ENCODE data around the gene TAL2. TPM values are rescaled to one million over a fixed set of nuclear protein-coding genes. Genes with fewer than 3 reads are reported as not detected.
"Not testable (repeated sequence)": the region's sequence is repeated elsewhere in the genome, so short reads cannot be mapped to it uniquely, and the experiment has no call there.

Gene TAL2
- total and polyA plus RNA-seq, 8 donors: 0.38 to 0.47 TPM; not detected in 6

- intact Hi-C loops (cut with DNase I): no loop called here
- Histone ChIP-seq H3K9me3 (no peaks in the 10 kb centered on the region), H3K36me3 (no peaks in the 10 kb centered on the region), H3K4me3 (no peak overlapping the region), H3K27ac (no peak overlapping the region), H3K4me1 (no peaks in the 10 kb centered on the region), H3K27me3 (no peaks in the 10 kb centered on the region)
- 0 to 100% methylated on average over 1 of the region's 1 CpG for WGBS, 2 donors
- FAIRE-seq: no peak
- no peak for ATAC-seq
- no peak for DNase-seq
- TF ChIP-seq, protein P1, sequence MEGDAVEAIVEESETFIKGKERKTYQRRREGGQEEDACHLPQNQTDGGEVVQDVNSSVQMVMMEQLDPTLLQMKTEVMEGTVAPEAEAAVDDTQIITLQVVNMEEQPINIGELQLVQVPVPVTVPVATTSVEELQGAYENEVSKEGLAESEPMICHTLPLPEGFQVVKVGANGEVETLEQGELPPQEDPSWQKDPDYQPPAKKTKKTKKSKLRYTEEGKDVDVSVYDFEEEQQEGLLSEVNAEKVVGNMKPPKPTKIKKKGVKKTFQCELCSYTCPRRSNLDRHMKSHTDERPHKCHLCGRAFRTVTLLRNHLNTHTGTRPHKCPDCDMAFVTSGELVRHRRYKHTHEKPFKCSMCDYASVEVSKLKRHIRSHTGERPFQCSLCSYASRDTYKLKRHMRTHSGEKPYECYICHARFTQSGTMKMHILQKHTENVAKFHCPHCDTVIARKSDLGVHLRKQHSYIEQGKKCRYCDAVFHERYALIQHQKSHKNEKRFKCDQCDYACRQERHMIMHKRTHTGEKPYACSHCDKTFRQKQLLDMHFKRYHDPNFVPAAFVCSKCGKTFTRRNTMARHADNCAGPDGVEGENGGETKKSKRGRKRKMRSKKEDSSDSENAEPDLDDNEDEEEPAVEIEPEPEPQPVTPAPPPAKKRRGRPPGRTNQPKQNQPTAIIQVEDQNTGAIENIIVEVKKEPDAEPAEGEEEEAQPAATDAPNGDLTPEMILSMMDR (IDR thresholded peaks at IDR 0.05): no peak
Observed at GRCh38 chr9:105702207-105702606, 40.0 kb downstream of the TAL2 start.

- H3K9me3 ChIP-seq; intact Hi-C loops (cut with DNase I); H3K27ac ChIP-seq; H3K27me3 ChIP-seq; DNase-seq; FAIRE-seq; H3K4me3 ChIP-seq; H3K4me1 ChIP-seq; H3K36me3 ChIP-seq; ATAC-seq: not testable (repeated sequence)
- WGBS, 2 donors: 91 to 100% methylated on average over 4 of the region's 4 CpGs
Observed at GRCh38 chr9:105703638-105704037, 41.4 kb downstream of the TAL2 start.

GRCh38 chr9:105706156-105706555 is 43.9 kb downstream of the TAL2 start:
- ATAC-seq (no peak), FAIRE-seq (no peak), DNase-seq (no peak)
- H3K36me3 ChIP-seq: no peaks in the 10 kb centered on the region
- no peaks in the 10 kb centered on the region for H3K27me3 ChIP-seq
- H3K27ac ChIP-seq: no peak overlapping the region
- H3K4me1 ChIP-seq: no peaks in the 10 kb centered on the region
- TF ChIP-seq, protein P1 (IDR thresholded peaks at IDR 0.05): no peak
- H3K9me3 ChIP-seq: no peaks in the 10 kb centered on the region
- H3K4me3 ChIP-seq: no peak overlapping the region
- intact Hi-C loops (cut with DNase I): no loop called here
- WGBS, 2 donors: 96 to 98% methylated on average over 8 of the region's 8 CpGs

GRCh38 chr9:105708405-105708804 is 46.1 kb downstream of the TAL2 start:
- no peaks in the 10 kb centered on the region for H3K36me3 ChIP-seq
- H3K4me3 ChIP-seq: no peak overlapping the region
- 86% methylated on average over 3 of the region's 3 CpGs for WGBS, 2 donors
- H3K4me1 ChIP-seq: no peaks in the 10 kb centered on the region
- intact Hi-C loops (cut with DNase I): no loop called here
- FAIRE-seq (no peak), DNase-seq (no peak), ATAC-seq (no peak)
- H3K27me3 ChIP-seq: no peaks in the 10 kb centered on the region
- H3K9me3 ChIP-seq: no peaks in the 10 kb centered on the region
- no peak overlapping the region for H3K27ac ChIP-seq
- TF ChIP-seq, protein P1 (IDR thresholded peaks at IDR 0.05): no peak

DNA sequence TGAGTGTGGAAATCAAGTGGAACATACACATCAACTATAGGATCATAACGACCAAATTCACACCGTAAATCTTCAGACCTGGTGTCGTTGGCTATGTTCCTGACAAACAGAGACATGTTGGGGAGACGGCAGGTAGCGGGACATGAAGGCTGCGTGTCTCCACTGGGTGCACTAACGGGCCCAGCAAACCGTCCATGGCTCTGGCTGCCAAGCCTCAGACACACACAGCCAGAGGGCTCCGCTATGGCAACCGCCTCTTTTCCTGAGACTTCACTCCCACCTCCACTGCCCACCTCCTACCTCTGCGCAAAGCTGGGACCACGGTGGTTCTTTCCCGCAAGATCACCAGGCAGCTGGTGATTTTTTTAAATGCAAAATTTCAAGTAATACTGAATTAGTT is 48.4 kb downstream of the TAL2 start:
- Histone ChIP-seq H3K4me1 (no peaks in the 10 kb centered on the region), H3K27ac (no peak overlapping the region), H3K27me3 (no peaks in the 10 kb centered on the region), H3K9me3 (no peaks in the 10 kb centered on the region), H3K36me3 (no peaks in the 10 kb centered on the region), H3K4me3 (no peak overlapping the region)
- intact Hi-C loops (cut with DNase I): loop anchor here in 2 of 3 donors (10.0 kb wide), 1 partner anchor 96 kb away; no protein-coding TSS in a partner anchor
- DNase-seq: no peak
- TF ChIP-seq, protein P1 (IDR thresholded peaks at IDR 0.05): no peak
- 95% methylated on average over 13 of the region's 13 CpGs for WGBS, 2 donors
- FAIRE-seq: no peak
- no peak for ATAC-seq

Measured in pancreas (tissue), 10 donors.